ENCODE results near the gene KDM4C.

The KDM4C gene

GRCh38 chr9:7210854-7211637, 453.3 kb downstream of the KDM4C start:
- no peak for DNase-seq (ENCODE audit: low read depth in 3 of 3)

- DNase-seq (ENCODE audit: low read depth in 3 of 3) = no peak
Measured at GRCh38 chr9:7211657-7212056, 453.9 kb downstream of the KDM4C start.

GRCh38 chr9:7212101-7212500, 454.3 kb downstream of the KDM4C start:
- DNase-seq (ENCODE audit: low read depth in 3 of 3) = no peak

GRCh38 chr9:7216004-7216841, 458.4 kb downstream of the KDM4C start:
- DNase-seq (ENCODE audit: low read depth in 3 of 3) = peak in 1 of 3 donors; percentile 42

- DNase-seq (ENCODE audit: low read depth in 3 of 3) = no peak
Measured at GRCh38 chr9:7223981-7224380, 466.2 kb downstream of the KDM4C start.

Data from stimulated activated CD4-positive, alpha-beta T cell treated with anti-CD3 and anti-CD28 coated beads, TNF-alpha, amount 100 ng/mL, for 48 hours (primary cell).